Suprapubic skin (tissue), 4 donors: ENCODE measurements around the gene APOB. TPM values are rescaled to one million over a fixed set of nuclear protein-coding genes. Genes with fewer than 3 reads are reported as not detected.

Source experiments
- DNase-seq, 2 donors: peaks; one replicate each; pipeline ENCODE4 v3.0.0-alpha.2; 2019; ENCODE audit warnings: low spot score in 2 of 2
- H3K27ac ChIP-seq: fragments of 200-600 bp; sonication (generic); one replicate; pipeline ENCODE4 v1.5.1; 2019
- H3K27me3 ChIP-seq: fragments of 200-600 bp; sonication (generic); one replicate; pipeline ENCODE4 v1.5.1; 2019
- H3K36me3 ChIP-seq: fragments of 200-600 bp; sonication (generic); one replicate; pipeline ENCODE4 v1.5.1; 2019
- H3K4me1 ChIP-seq: fragments of 200-600 bp; sonication (generic); one replicate; pipeline ENCODE4 v1.5.1; 2019
- H3K4me3 ChIP-seq: fragments of 200-600 bp; sonication (generic); one replicate; pipeline ENCODE4 v1.5.1; 2019; ENCODE audit warnings: mild to moderate bottlenecking
- H3K9me3 ChIP-seq: fragments of 200-600 bp; sonication (generic); one replicate; pipeline ENCODE4 v1.5.1; 2019
- CTCF ChIP-seq, 2 donors: fragments of 200-600 bp in 1 of 2; fragments of 450-650 bp in 1 of 2; sonication (generic) in 1 of 2; IDR thresholded peaks; one replicate each; pipeline ENCODE4 v1.5.1; 2016 to 2019; ENCODE audit warnings: antibody characterized with exemption in 2 of 2, mild to moderate bottlenecking in 1 of 2, moderate library complexity in 1 of 2
- EP300 ChIP-seq: sonication (generic); formaldehyde crosslinking; IDR thresholded peaks from one replicate; pipeline ENCODE4 v1.6.1; 2017; ENCODE audit warnings: antibody characterized with exemption
- POLR2A ChIP-seq, 2 donors: fragments of 450-650 bp; IDR thresholded peaks; one replicate each; pipeline ENCODE4 v1.6.1; 2017; ENCODE audit warnings: antibody characterized with exemption in 2 of 2, mild to moderate bottlenecking in 2 of 2, moderate library complexity in 2 of 2
- POLR2AphosphoS5 ChIP-seq, 3 donors: sonication (generic); formaldehyde crosslinking; IDR thresholded peaks; one replicate each; pipeline ENCODE4 v1.6.1; 2017; ENCODE audit warnings: antibody characterized with exemption in 3 of 3
- WGBS: methylation state at CpG from one replicate; pipeline ENCODE4 v1.1.5; 2018; 5-methylcytosine and 5-hydroxymethylcytosine counted together
- total RNA-seq, 4 donors: library from RNA; depleted of rRNA; stranded (reverse); fragments of >200 nt; gene quantifications; one replicate each; pipeline ENCODE4 v1.1.0, GENCODE V29; 2016

Gene APOB
- total RNA-seq, 4 donors from 2014 or later: 0.55 to 5.6 (median 3.4) TPM

- no peak overlapping the region for H3K4me3 ChIP-seq
- no peaks in the 10 kb centered on the region for H3K27me3 ChIP-seq
- H3K36me3 ChIP-seq: no peaks in the 10 kb centered on the region
- DNase-seq: no peak
- TF ChIP-seq CTCF (IDR thresholded peaks at IDR 0.05) (no peak), EP300 (no peak), POLR2AphosphoS5 (IDR thresholded peaks at IDR 0.05) (no peak), POLR2A (IDR thresholded peaks at IDR 0.05) (no peak)
- no peaks in the 10 kb centered on the region for H3K4me1 ChIP-seq
- H3K9me3 ChIP-seq: no peaks in the 10 kb centered on the region
- 87% methylated on average over 8 of the region's 8 CpGs for WGBS
- no peak overlapping the region for H3K27ac ChIP-seq
Observed at GRCh38 chr2:21011876-21012556, 31.9 kb downstream of the APOB start.

GRCh38 chr2:21011453-21011852 is 32.4 kb downstream of the APOB start:
- H3K36me3 ChIP-seq: no peaks in the 10 kb centered on the region
- TF ChIP-seq CTCF (IDR thresholded peaks at IDR 0.05) (no peak), EP300 (no peak), POLR2A (IDR thresholded peaks at IDR 0.05) (no peak), POLR2AphosphoS5 (IDR thresholded peaks at IDR 0.05) (no peak)
- no peaks in the 10 kb centered on the region for H3K9me3 ChIP-seq
- H3K27me3 ChIP-seq: no peaks in the 10 kb centered on the region
- no peak overlapping the region for H3K27ac ChIP-seq
- H3K4me3 ChIP-seq: no peak overlapping the region
- H3K4me1 ChIP-seq: no peaks in the 10 kb centered on the region
- WGBS: 97% methylated on average over 3 of the region's 3 CpGs
- DNase-seq: no peak

GRCh38 chr2:21010813-21011439 is 32.9 kb downstream of the APOB start:
- no peak overlapping the region for H3K27ac ChIP-seq
- no peaks in the 10 kb centered on the region for H3K9me3 ChIP-seq
- TF ChIP-seq CTCF (IDR thresholded peaks at IDR 0.05) (no peak), POLR2AphosphoS5 (IDR thresholded peaks at IDR 0.05) (no peak), POLR2A (IDR thresholded peaks at IDR 0.05) (no peak), EP300 (no peak)
- no peaks in the 10 kb centered on the region for H3K27me3 ChIP-seq
- no peak for DNase-seq
- H3K4me1 ChIP-seq: no peaks in the 10 kb centered on the region
- H3K4me3 ChIP-seq: no peak overlapping the region
- no peaks in the 10 kb centered on the region for H3K36me3 ChIP-seq
- 81% methylated on average over 10 of the region's 10 CpGs for WGBS

GRCh38 chr2:21009662-21010225 is 34.1 kb downstream of the APOB start:
- 83% methylated on average over 2 of the region's 2 CpGs for WGBS
- TF ChIP-seq CTCF (IDR thresholded peaks at IDR 0.05) (no peak), POLR2AphosphoS5 (IDR thresholded peaks at IDR 0.05) (no peak), POLR2A (IDR thresholded peaks at IDR 0.05) (no peak), EP300 (no peak)
- Histone ChIP-seq H3K9me3 (no peaks in the 10 kb centered on the region), H3K4me3 (no peak overlapping the region), H3K36me3 (no peaks in the 10 kb centered on the region), H3K4me1 (no peaks in the 10 kb centered on the region), H3K27ac (no peak overlapping the region), H3K27me3 (peaks cover 3% of the 10 kb centered on the region)
- DNase-seq: no peak
